GM18499 (cell line): ENCODE measurements around the gene CD248.

ENCODE experiments used
- ATAC-seq: cut with Tn5 transposase; IDR thresholded peaks from one replicate; pipeline ENCODE4 v1.9.1; 2021; ENCODE audit warnings: moderate number of reproducible peaks; ENCODE audit not compliant: insufficient read depth, unreplicated experiment

CD248 gene

GRCh38 chr11:66291706-66292542, 24.9 kb downstream of the CD248 start, which contains the start of gene TMEM151A:
Gene TMEM151A (plus strand): TSS chr11:66291894. CDS start chr11:66292014, 120 bp downstream.
- no peak for ATAC-seq

- no peak for ATAC-seq
Observed at GRCh38 chr11:66291303-66291705, 25.5 kb downstream of the CD248 start.

DNA sequence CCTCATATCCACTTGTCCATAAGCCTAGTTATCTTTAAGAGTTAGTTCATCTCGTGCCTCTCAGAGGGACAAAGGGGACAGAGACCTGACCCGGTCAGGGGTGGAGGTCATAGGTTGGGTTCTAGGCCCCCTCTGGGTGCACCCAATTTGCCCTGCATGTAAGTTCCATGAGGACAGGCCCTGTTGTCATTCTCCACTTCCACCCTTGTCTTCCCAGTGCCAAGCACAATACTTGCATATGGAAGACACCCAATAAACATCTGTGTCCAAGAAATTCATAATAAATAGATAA, 26.6 kb downstream of the CD248 start:
- no peak for ATAC-seq

GRCh38 chr11:66289548-66290329, 27.1 kb downstream of the CD248 start:
- peak; percentile 13 for ATAC-seq

GRCh38 chr11:66288671-66289547, 27.9 kb downstream of the CD248 start, which contains the start of gene YIF1A:
Gene YIF1A (minus strand): TSS chr11:66289143. CDS start chr11:66288985, 158 bp downstream.
- ATAC-seq: peak; percentile 73

GRCh38 chr11:66287889-66288670, 28.8 kb downstream of the CD248 start:
- ATAC-seq: no peak

DNA sequence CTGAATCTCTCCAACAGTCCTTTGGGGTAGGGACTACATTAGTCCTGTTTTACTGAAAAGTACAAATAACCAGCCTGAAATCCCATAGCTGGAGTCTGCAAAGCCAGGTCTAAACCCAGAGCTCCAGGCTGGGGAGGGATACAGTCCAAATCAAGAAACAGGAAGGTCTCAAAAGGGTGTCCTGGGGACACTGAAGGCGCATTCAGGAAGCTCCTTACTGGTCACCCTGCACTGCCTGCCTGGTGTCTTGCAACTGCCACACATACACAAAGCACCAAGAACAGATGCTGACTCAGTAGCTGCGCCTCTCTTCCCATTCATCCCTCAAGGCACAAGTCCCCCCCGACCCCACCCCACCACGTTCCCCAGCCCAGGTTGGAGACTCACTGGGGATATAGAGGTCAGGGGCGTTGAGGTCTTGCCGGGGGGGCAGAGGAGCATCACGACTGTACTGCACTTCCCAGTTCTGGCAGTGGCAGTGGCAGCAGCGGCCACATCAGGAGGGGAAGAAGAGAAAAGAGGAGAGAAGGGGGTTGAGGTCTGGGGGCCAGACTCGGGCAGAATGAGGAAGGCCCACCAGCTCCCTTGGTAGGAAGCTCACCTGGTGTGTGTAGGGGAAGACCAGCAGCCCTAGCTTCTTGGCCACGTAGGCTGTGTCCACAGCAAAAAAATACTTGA, 29.5 kb downstream of the CD248 start:
- ATAC-seq: no peak

- no peak for ATAC-seq
Observed at GRCh38 chr11:66286699-66287098, 30.1 kb downstream of the CD248 start.

DNA sequence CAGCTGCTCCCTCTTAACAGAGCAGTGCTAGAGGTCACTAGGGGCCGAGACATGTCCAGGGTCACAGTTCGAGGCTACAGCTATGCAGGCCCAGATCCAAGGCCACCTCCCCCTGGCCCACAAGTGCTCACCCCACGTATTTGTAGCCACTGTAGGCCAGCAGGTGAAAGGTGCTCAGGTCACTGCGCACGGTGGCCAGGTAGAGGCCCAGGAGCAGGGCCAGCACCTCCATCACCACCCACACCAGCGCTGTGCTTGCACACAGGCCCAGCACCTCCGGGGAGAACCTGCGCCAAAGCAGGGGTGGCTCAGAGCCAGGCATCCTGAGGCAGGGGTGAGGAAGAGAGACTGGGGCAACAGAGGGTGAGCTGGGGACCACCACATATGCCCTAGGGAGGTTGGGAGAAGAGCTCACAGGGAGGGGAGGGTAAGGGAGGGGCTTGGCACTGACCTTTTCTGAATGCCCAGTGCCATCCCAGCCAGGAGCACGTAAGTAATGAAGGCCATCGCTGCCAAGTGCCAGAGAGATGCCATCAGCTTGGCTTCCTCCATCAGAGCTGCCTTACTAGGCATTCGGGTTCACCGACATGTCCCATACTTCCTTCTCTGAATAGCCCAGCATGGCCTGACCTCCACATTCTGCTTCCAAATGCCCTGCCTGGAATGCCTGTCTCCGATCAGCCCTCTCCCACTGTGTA, 31.4 kb downstream of the CD248 start:
- ATAC-seq: no peak

DNA sequence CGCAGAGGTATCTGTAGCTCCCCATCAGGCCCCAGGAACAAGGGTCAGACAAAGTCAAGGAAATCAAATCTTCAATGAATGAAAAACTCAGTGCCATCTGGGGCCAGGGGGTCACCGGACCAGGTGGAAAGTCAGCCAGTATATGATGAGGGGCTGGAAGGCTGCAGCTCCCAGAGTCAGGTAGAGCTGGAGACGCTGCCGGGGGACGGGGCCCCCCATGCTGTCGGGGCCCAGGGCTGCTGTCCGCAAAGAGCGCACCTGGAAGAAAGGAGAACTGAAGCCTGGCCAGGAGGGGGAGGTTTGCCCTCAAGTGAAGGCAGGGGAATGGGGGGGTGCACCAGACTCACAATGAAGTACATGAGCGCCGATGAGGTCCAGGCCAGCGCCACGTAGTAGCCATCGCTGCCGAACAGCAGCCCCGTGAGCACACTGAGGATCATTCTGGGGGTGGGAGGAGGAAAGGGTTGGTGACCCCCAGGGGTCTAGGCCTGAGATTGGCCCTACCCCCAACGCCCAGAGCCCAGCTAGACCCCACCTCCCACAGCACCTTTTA, 32.2 kb downstream of the CD248 start:
- no peak for ATAC-seq

DNA sequence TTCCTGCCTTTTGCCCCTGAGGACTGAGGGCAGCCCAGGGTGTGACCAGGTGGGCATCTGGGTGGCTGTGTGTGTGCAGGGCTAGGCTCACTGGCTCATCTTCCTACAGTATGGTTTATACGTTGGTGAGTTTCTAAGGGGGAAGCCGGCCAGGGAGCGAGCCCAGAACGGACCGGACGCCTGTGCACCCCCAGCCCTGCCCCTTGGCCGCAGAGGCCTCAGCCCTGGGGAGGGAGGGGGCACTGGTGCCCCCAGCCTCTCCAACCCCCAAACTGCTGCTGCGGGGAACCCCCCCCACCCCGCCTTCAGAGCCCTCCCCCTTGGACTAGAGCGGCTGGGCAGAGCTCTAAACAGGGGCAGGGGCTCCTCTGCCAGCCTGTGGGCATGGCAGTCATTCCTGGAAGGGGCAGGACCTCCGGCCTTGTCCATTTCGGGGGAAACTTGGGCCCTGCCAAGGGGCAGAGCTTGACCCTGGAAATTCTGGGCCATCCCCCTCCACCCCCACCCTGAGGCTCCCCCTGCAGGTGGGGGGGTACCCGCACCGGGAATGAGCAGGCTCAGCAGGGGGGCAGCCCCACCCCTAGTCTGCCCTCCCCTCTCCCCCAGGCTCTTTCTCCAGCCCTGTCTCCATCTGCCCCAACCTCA, 33.3 kb downstream of the CD248 start:
- ATAC-seq: no peak

DNA sequence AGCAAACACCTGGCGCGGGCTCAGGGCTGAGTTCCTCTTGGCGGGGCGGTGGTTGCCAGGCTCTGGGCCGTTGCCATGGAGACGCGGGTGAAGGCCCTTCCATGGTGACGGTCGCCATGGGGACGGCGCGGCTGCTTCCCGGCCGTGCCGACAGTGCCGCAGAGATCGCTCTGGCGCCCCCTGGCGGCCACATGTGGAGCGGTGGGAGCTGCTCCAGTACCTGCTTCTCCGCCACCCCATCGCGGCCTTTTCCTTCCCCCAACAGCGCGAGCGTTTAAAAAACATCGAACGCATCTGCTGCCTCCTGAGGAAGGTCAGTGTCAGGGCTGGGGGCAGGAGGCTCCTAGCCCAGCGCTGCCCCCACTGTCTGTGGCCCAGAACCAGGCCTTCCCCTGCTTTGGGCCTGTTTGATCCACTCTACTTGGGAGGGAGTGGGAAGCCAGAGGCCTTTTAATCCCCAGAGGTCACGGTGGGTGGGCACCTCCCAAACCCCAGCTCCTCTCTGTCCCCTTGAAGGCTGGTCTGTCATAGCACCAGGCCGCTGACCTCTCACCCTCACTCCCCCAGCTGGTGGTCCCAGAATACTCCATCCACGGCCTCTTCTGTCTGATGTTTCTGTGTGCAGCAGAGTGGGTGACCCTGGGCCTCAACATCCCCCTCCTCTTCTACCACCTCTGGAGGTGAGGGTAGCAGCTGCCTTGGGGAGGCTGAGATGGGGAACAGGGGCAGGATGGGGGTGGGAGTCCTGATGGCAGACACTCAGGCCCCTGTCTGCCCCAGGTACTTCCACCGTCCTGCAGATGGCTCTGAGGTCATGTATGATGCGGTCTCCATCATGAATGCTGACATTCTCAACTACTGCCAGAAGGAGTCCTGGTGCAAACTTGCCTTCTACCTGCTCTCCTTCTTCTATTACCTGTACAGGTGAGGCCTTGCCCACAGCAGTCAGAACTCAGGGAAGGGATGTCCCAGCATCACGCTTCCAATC, 34.1 kb downstream of the CD248 start:
- peak; percentile 53 for ATAC-seq

DNA sequence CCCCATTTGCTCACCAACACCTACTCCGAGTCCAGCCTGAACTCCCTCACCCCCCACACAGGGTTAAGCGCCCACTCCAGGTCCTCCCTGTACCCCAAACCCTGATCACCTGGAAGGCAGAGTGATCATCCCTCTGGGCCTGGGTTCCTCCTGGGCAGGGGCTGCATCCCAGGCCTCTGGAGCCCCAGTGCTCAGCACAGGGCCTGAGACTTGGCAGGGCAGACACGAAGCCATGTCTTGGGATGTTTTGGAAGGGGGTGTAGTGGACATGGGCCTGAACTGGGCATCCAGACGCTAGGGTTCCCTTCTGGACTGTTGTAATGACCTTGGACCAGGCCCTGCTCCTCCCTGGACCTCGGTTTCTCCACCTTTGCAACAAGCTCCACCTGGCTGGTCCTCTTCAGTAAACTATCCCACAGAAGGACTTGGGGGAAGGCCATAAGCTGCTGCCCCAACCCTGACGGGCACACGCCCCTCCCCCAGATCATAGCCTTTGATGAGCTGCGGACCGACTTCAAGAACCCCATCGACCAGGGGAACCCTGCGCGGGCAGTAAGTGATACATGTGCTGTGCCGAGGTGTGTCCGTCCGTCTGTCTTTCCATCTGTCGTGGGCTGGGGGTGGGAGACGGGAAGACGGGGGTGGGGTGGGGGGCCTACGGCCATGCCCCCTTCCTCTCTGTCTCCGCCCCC, 34.9 kb downstream of the CD248 start:
- no peak for ATAC-seq

GRCh38 chr11:66281001-66281400, 35.8 kb downstream of the CD248 start:
- ATAC-seq: no peak

GRCh38 chr11:66280428-66280827, 36.4 kb downstream of the CD248 start:
- no peak for ATAC-seq

- ATAC-seq: no peak
Observed at GRCh38 chr11:66279092-66279734, 37.6 kb downstream of the CD248 start.
